H1 (cell line): ENCODE measurements around the gene RAPGEF6. TPM values are rescaled to one million over a fixed set of nuclear protein-coding genes. Genes with fewer than 3 reads are reported as not detected.

Experiments used
- HDAC2 ChIP-seq, 2 experiments: fragments of 300-600 bp in 1 of 2; sonication (generic) in 1 of 2; IDR thresholded peaks; 2 replicates each; pipeline ENCODE4 v1.6.1; 2011 to 2012; ENCODE audit warnings: low read depth in 2 of 2, low read length in 2 of 2, mild to moderate bottlenecking in 2 of 2, moderate library complexity in 2 of 2, borderline replicate concordance in 1 of 2, inconsistent platforms in 1 of 2
- POLR2AphosphoS5 ChIP-seq: IDR thresholded peaks from 2 replicates; pipeline ENCODE4 v1.6.1; 2011; ENCODE audit warnings: low read depth, low read length
- SP1 ChIP-seq: IDR thresholded peaks from 2 replicates; pipeline ENCODE4 v1.6.1; 2011; ENCODE audit warnings: low read depth, low read length
- polyA plus RNA-seq, 7 experiments: library from polyadenylated mRNA; depleted of rRNA in 3 of 7; stranded (reverse) in 5 of 7; unstranded in 2 of 7; fragments of >200 nt in 5 of 7; fragments of 200-250 nt in 2 of 7; gene quantifications; 1 replicate in 5 of 7; 2 replicates in 1 of 7; 4 replicates in 1 of 7; pipeline versions ENCODE4 v1.2.1 to v1.2.3, GENCODE V29; 2011 to 2013; ENCODE audit warnings: missing spikeins in 2 of 7, mixed read lengths in 2 of 7
- total RNA-seq: library from RNA; stranded (reverse); fragmentation: NEBNext Ultra II Directional; extraction: Animal tissue kit (Norgen Biotek cat#: 25700); gene quantifications from 2 replicates; pipeline ENCODE4 v1.2.1, GENCODE V29; 2021

The RAPGEF6 gene
- total and polyA plus RNA-seq, 2 of the 8 experiments (the other 6 are each of a cell fraction or from before 2014, with no cell fraction given), result 4.8 to 20.0 TPM

- TF ChIP-seq SP1 (no peak), HDAC2 (IDR thresholded peaks at IDR 0.05; ENCODE audit: borderline replicate concordance in 1 of 2, low read depth in 2 of 2, low read length in 2 of 2) (no peak), POLR2AphosphoS5 (no peak)
These were observed 36.4 kb upstream of the RAPGEF6 start (continued) for GRCh38 chr5:131671409-131671808.
